IMR-90 (cell line): ENCODE measurements around the gene MED12L. TPM values are rescaled to one million over a fixed set of nuclear protein-coding genes. Genes with fewer than 3 reads are reported as not detected.

ENCODE experiments used
- ATAC-seq: fragments of 200-7000 bp; cut with Tn5 transposase; 2 replicates; pipeline ENCODE4 v1.9.1; 2020; ENCODE audit warnings: low read depth, mild to moderate bottlenecking, moderate library complexity
- BruUV-seq: library from RNA; stranded (reverse); fragments of 400-500 nt; replicated peaks from 2 replicates; lab custom pipeline; 2021; lab: Mats Ljungman, UMichigan
- CTCF ChIA-PET: fragments of 300-600 bp; formaldehyde crosslinking; extraction: SDS; loops from one replicate; lab custom pipeline; 2021; ENCODE audit warnings: antibody characterized with exemption; lab: Yijun Ruan, JAX
- POLR2A ChIA-PET: fragments of 300-600 bp; sonication (Branson Sonifier 250); formaldehyde crosslinking; loops from one replicate; lab custom pipeline; 2022; ENCODE audit warnings: antibody characterized with exemption; ENCODE audit not compliant: unreplicated experiment; lab: Charles Lee
- DNase-seq: peaks from one replicate; pipeline ENCODE4 v3.0.0; 2013
- H2AFZ ChIP-seq: replicated peaks from 2 replicates; pipeline ENCODE3; 2013; ENCODE audit warnings: low read length, mild to moderate bottlenecking; ENCODE audit not compliant: poor library complexity
- H2AK5ac ChIP-seq: 2 replicates; pipeline ENCODE4 v1.6.1; 2013; ENCODE audit warnings: low read depth, low read length, inconsistent platforms
- H2AK9ac ChIP-seq: replicated peaks from 2 replicates; pipeline ENCODE3; 2013; ENCODE audit warnings: mild to moderate bottlenecking, low read depth, low read length, moderate library complexity; ENCODE audit not compliant: poor library complexity
- H2BK120ac ChIP-seq: 2 replicates; pipeline ENCODE4 v1.6.1; 2013; ENCODE audit warnings: low read depth, low read length, inconsistent platforms
- H2BK15ac ChIP-seq: 3 replicates; pipeline ENCODE4 v1.6.1; 2013; ENCODE audit warnings: low read depth, low read length, inconsistent platforms
- H2BK20ac ChIP-seq: 2 replicates; pipeline ENCODE4 v1.6.1; 2013; ENCODE audit warnings: low read depth, mild to moderate bottlenecking, inconsistent platforms, low read length, moderate library complexity
- H2BK5ac ChIP-seq: 2 replicates; pipeline ENCODE4 v1.6.1; 2013; ENCODE audit warnings: mild to moderate bottlenecking, low read depth, low read length, inconsistent platforms; ENCODE audit not compliant: poor library complexity, severe bottlenecking
- H3K14ac ChIP-seq: replicated peaks from 2 replicates; pipeline ENCODE4 v1.6.1; 2013; ENCODE audit warnings: low read depth, low read length, inconsistent platforms
- H3K18ac ChIP-seq: 2 replicates; pipeline ENCODE4 v1.6.1; 2013; ENCODE audit warnings: low read depth, low read length, control low read depth
- H3K23ac ChIP-seq: 2 replicates; pipeline ENCODE4 v1.6.1; 2013; ENCODE audit warnings: low read depth, low read length, inconsistent platforms
- H3K27ac ChIP-seq: 2 replicates; pipeline ENCODE4 v1.5.1; 2013; ENCODE audit warnings: mild to moderate bottlenecking, control low read depth, low read length; ENCODE audit not compliant: insufficient read depth
- H3K27me3 ChIP-seq: 2 replicates; pipeline ENCODE4 v1.6.1; 2013; ENCODE audit warnings: low read length; ENCODE audit not compliant: control insufficient read depth, insufficient read depth
- H3K36me3 ChIP-seq: 2 replicates; pipeline ENCODE4 v1.6.1; 2013; ENCODE audit warnings: low read length, mixed read lengths; ENCODE audit not compliant: control insufficient read depth, insufficient read depth
- H3K4ac ChIP-seq: 2 replicates; pipeline ENCODE4 v1.6.1; 2013; ENCODE audit warnings: low read depth, low read length, inconsistent platforms
- H3K4me1 ChIP-seq: 2 replicates; pipeline ENCODE4 v1.6.1; 2013; ENCODE audit warnings: low read length, mixed read lengths; ENCODE audit not compliant: control insufficient read depth, insufficient read depth
- H3K4me2 ChIP-seq: 2 replicates; pipeline ENCODE4 v1.6.1; 2013; ENCODE audit warnings: low read depth, mild to moderate bottlenecking, control low read depth, low read length, moderate library complexity
- H3K4me3 ChIP-seq: 2 replicates; pipeline ENCODE4 v1.5.1; 2013; ENCODE audit warnings: low read depth, mild to moderate bottlenecking, control low read depth, low read length, moderate library complexity; ENCODE audit not compliant: insufficient read depth
- H3K56ac ChIP-seq: 2 replicates; pipeline ENCODE4 v1.6.1; 2013; ENCODE audit warnings: low read length, inconsistent platforms; ENCODE audit not compliant: insufficient read depth; ENCODE audit errors: extremely low read depth
- H3K79me1 ChIP-seq, 2 experiments: 2 replicates each; pipeline ENCODE4 v1.6.1; 2013; ENCODE audit warnings: low read length in 2 of 2, inconsistent platforms in 1 of 2, low read depth in 1 of 2
- H3K9ac ChIP-seq: 2 replicates; pipeline ENCODE4 v1.6.1; 2013; ENCODE audit warnings: low read depth, low read length, control low read depth
- H3K9me1 ChIP-seq: 2 replicates; pipeline ENCODE4 v1.6.1; 2013; ENCODE audit warnings: low read length, inconsistent platforms; ENCODE audit not compliant: insufficient read depth
- H3K9me3 ChIP-seq: 2 replicates; pipeline ENCODE4 v1.6.1; 2013; ENCODE audit warnings: low read length; ENCODE audit not compliant: control insufficient read depth, insufficient read depth
- H4K20me1 ChIP-seq: 2 replicates; pipeline ENCODE4 v1.6.1; 2013; ENCODE audit warnings: low read length, inconsistent platforms; ENCODE audit not compliant: insufficient read depth
- H4K5ac ChIP-seq: 2 replicates; pipeline ENCODE4 v1.6.1; 2013; ENCODE audit warnings: mild to moderate bottlenecking, low read depth, low read length, control low read depth
- H4K8ac ChIP-seq, 2 experiments: 2 replicates each; pipeline ENCODE4 v1.6.1; 2013; ENCODE audit warnings: low read depth in 2 of 2, low read length in 2 of 2, control low read depth in 1 of 2, inconsistent platforms in 1 of 2
- H4K91ac ChIP-seq: 2 replicates; pipeline ENCODE4 v1.6.1; 2013; ENCODE audit warnings: low read depth, low read length, inconsistent platforms; ENCODE audit not compliant: insufficient read depth
- BHLHE40 ChIP-seq: fragments of 150-350 bp; IDR thresholded peaks from 2 replicates; pipeline ENCODE4 v1.6.1; 2016; ENCODE audit warnings: mild to moderate bottlenecking, low read depth, low read length
- CEBPB ChIP-seq: IDR thresholded peaks from 2 replicates; pipeline ENCODE4 v1.6.1; 2012; ENCODE audit warnings: low read depth, low read length, improper control_type of control experiment
- CHD1 ChIP-seq: IDR thresholded peaks from 2 replicates; pipeline ENCODE4 v1.6.1; 2012; ENCODE audit warnings: low read depth, low read length, improper control_type of control experiment
- CTCF ChIP-seq: conservative IDR thresholded peaks from 2 replicates; pipeline ENCODE4 v1.5.1; 2012; ENCODE audit warnings: mild to moderate bottlenecking, low read depth, low read length, improper control_type of control experiment
- FOS ChIP-seq: fragments of 150-350 bp; IDR thresholded peaks from 2 replicates; pipeline ENCODE4 v1.6.1; 2016; ENCODE audit warnings: low read depth, low read length
- MAFK ChIP-seq: IDR thresholded peaks from 2 replicates; pipeline ENCODE4 v1.6.1; 2012; ENCODE audit warnings: low read depth, low read length, improper control_type of control experiment
- MAZ ChIP-seq: IDR thresholded peaks from 2 replicates; pipeline ENCODE4 v1.6.1; 2012; ENCODE audit warnings: low read depth, mild to moderate bottlenecking, low read length, improper control_type of control experiment, moderate library complexity, borderline replicate concordance
- MXI1 ChIP-seq: IDR thresholded peaks from 2 replicates; pipeline ENCODE4 v1.6.1; 2012; ENCODE audit warnings: low read depth, mild to moderate bottlenecking, low read length, moderate library complexity, borderline replicate concordance
- NFE2L2 ChIP-seq: fragments of 150-350 bp; IDR thresholded peaks from 2 replicates; pipeline ENCODE4 v1.6.1; 2016; ENCODE audit warnings: low read depth, mild to moderate bottlenecking, low read length
- POLR2A ChIP-seq: IDR thresholded peaks from 2 replicates; pipeline ENCODE4 v1.6.1; 2012; ENCODE audit warnings: mild to moderate bottlenecking, low read depth, low read length
- RAD21 ChIP-seq: IDR thresholded peaks from 2 replicates; pipeline ENCODE4 v1.6.1; 2012; ENCODE audit warnings: low read length, improper control_type of control experiment
- RCOR1 ChIP-seq: IDR thresholded peaks from 2 replicates; pipeline ENCODE4 v1.6.1; 2012; ENCODE audit warnings: mild to moderate bottlenecking, low read length, improper control_type of control experiment; ENCODE audit not compliant: insufficient replicate concordance
- RFX5 ChIP-seq: IDR thresholded peaks from 2 replicates; pipeline ENCODE4 v1.8.0; 2012; ENCODE audit warnings: low read depth, mild to moderate bottlenecking, low read length, moderate library complexity
- SMC3 ChIP-seq: fragments of 150-350 bp; IDR thresholded peaks from 2 replicates; pipeline ENCODE4 v1.6.1; 2016; ENCODE audit warnings: low read depth, mild to moderate bottlenecking, antibody characterized with exemption, low read length, moderate library complexity
- USF2 ChIP-seq: fragments of 150-350 bp; IDR thresholded peaks from 2 replicates; pipeline ENCODE4 v1.6.1; 2017; ENCODE audit warnings: mild to moderate bottlenecking, antibody characterized with exemption, low read length, low read depth
- WGBS, 2 experiments: methylation state at CpG; one replicate each; pipeline versions ENCODE4 v1.1.5 to v1.1.7; 2013; ENCODE audit warnings: missing lambda C conversion rate in 2 of 2; ENCODE audit not compliant: insufficient read length in 1 of 2; ENCODE audit errors: extremely low coverage in 2 of 2; 5-methylcytosine and 5-hydroxymethylcytosine counted together
- dilution Hi-C: fragments of 300-500 bp; cut with HindIII; formaldehyde crosslinking; loops from one replicate; pipeline ENCODE4 v1.14.3; 2018; ENCODE audit warnings: low sequenced_read_pairs; ENCODE audit not compliant: unreplicated experiment
- in situ Hi-C: fragments of 300-500 bp; cut with MboI; formaldehyde crosslinking; loops from 3 replicates; pipeline ENCODE4 v1.14.3; 2019; ENCODE audit warnings: low sequenced_read_pairs, inconsistent platforms, mixed read lengths
- intact Hi-C: fragments of 100-400 bp; cut with micrococcal nuclease; formaldehyde crosslinking; loops from 2 replicates; pipeline ENCODE4 v1.10.0; 2022
- polyA plus RNA-seq, 3 experiments: library from polyadenylated mRNA; depleted of rRNA; stranded (reverse); fragments of >200 nt; gene quantifications; 2 replicates each; pipeline ENCODE4 v1.2.3, GENCODE V29; 2012; ENCODE audit warnings: low replicate concordance in 1 of 3
- total RNA-seq: library from RNA; depleted of rRNA; stranded (reverse); fragments of >200 nt; gene quantifications from 2 replicates; pipeline ENCODE4 v1.2.3, GENCODE V29; 2012
- TF ChIP-seq, protein P1 (sequence below): fragments of 150-350 bp; IDR thresholded peaks from 2 replicates; pipeline ENCODE4 v1.6.1; 2016; ENCODE audit warnings: low read depth, mild to moderate bottlenecking, low read length, moderate library complexity, borderline replicate concordance

Gene MED12L
- total and polyA plus RNA-seq, 2 of the 4 experiments (the other 2 are of a cell fraction): 0.05 to 0.18 TPM

DNA sequence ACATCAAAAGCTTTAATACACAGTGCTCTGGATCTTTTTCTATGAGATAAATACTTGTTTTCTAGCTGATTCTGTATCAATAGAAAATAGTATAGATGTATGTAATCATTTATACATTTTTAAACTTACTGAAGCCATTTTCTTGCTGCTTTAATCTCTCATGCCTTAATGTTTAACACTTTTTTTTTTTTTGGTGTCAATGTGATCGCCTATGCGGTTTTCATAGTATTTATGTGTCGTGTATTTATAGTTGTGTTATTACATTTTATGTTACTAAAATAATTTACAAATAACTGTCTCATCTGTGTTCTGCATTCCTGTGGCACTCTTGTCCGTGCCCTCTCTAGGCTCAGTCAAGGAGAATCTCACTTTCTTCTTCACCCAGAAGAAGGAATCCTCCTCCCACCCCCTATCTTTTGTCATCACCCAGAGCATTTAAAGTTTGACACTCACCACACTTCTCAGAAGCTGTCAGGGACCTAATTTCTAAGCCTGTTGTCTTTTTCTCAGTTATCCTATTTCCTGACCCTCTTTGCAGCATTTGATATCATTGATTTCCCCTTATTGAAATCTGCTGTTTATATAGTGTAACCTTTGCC, 138.9 kb downstream of the MED12L start:
- TF ChIP-seq, protein P1, sequence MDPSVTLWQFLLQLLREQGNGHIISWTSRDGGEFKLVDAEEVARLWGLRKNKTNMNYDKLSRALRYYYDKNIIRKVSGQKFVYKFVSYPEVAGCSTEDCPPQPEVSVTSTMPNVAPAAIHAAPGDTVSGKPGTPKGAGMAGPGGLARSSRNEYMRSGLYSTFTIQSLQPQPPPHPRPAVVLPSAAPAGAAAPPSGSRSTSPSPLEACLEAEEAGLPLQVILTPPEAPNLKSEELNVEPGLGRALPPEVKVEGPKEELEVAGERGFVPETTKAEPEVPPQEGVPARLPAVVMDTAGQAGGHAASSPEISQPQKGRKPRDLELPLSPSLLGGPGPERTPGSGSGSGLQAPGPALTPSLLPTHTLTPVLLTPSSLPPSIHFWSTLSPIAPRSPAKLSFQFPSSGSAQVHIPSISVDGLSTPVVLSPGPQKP: no peak
- no peak for TF ChIP-seq POLR2A
- TF ChIP-seq CTCF: no peak
- TF ChIP-seq SMC3: no peak
- TF ChIP-seq RFX5: no peak
- no peak for TF ChIP-seq MAFK
- no peak for TF ChIP-seq RCOR1
- TF ChIP-seq MAZ: no peak
- no peak for TF ChIP-seq MXI1
- TF ChIP-seq RAD21: no peak
- no peak for TF ChIP-seq BHLHE40
- no peak for TF ChIP-seq FOS
- no peak for TF ChIP-seq USF2
- no peak for TF ChIP-seq NFE2L2
- TF ChIP-seq CEBPB: no peak
- TF ChIP-seq CHD1: no peak
- H4K91ac ChIP-seq: no peak overlapping the region
- POLR2A ChIA-PET: no interaction called here
- ATAC-seq (no peak), DNase-seq (no peak)
- no peak overlapping the region for H3K4me3 ChIP-seq
- H3K18ac ChIP-seq: no peak overlapping the region
- no peak overlapping the region for H4K8ac ChIP-seq
- peaks cover 22% of the 10 kb centered on the region for H3K4me1 ChIP-seq
- no peak overlapping the region for H2BK20ac ChIP-seq
- BruUV-seq: no TSS peak
- H4K20me1 ChIP-seq: no peaks in the 10 kb centered on the region
- H2AK9ac ChIP-seq: no peak overlapping the region
- no peak overlapping the region for H2BK5ac ChIP-seq
- no peak overlapping the region for H3K56ac ChIP-seq
- in situ Hi-C loops (loop anchor here (10.0 kb wide), 1 partner anchor 210 kb away; no protein-coding TSS in a partner anchor), dilution Hi-C loops (no loop called here), intact Hi-C loops (no loop called here)
- H2AK5ac ChIP-seq: no peak overlapping the region
- peaks cover 7% of the 10 kb centered on the region; the same call in 1 of the 2 replicates for H3K9me1 ChIP-seq
- WGBS, 2 experiments: no CpG with 5 or more reads among the region's 4 CpGs
- H3K79me1 ChIP-seq: no peaks in the 10 kb centered on the region
- no peak overlapping the region for H3K27ac ChIP-seq
- H3K27me3 ChIP-seq: no peaks in the 10 kb centered on the region
- H3K14ac ChIP-seq: no peak overlapping the region
- H2AFZ ChIP-seq: no peak overlapping the region
- no peak overlapping the region for H4K5ac ChIP-seq
- H3K36me3 ChIP-seq: no peaks in the 10 kb centered on the region
- H3K4ac ChIP-seq: no peak overlapping the region
- peaks cover 3% of the 10 kb centered on the region for H3K9me3 ChIP-seq
- CTCF ChIA-PET: interaction anchor here (1.3 kb wide), 1 partner anchor 56 kb away, joined by 3 read pairs; no protein-coding TSS in a partner anchor
- H2BK15ac ChIP-seq: no peak overlapping the region
- no peak overlapping the region for H3K4me2 ChIP-seq
- no peak overlapping the region for H3K23ac ChIP-seq
- H2BK120ac ChIP-seq: 0 out of 2 replicates have a peak overlapping the region, but pooled peaks have one; percentile 7
- H3K9ac ChIP-seq: no peak overlapping the region
